ENCODE data around the gene ZNRD2. TPM values are rescaled to one million over a fixed set of nuclear protein-coding genes. Genes with fewer than 3 reads are reported as not detected.

The ZNRD2 gene
- total RNA-seq, 1 experiment from 2014 or later: 61.2 TPM

DNA sequence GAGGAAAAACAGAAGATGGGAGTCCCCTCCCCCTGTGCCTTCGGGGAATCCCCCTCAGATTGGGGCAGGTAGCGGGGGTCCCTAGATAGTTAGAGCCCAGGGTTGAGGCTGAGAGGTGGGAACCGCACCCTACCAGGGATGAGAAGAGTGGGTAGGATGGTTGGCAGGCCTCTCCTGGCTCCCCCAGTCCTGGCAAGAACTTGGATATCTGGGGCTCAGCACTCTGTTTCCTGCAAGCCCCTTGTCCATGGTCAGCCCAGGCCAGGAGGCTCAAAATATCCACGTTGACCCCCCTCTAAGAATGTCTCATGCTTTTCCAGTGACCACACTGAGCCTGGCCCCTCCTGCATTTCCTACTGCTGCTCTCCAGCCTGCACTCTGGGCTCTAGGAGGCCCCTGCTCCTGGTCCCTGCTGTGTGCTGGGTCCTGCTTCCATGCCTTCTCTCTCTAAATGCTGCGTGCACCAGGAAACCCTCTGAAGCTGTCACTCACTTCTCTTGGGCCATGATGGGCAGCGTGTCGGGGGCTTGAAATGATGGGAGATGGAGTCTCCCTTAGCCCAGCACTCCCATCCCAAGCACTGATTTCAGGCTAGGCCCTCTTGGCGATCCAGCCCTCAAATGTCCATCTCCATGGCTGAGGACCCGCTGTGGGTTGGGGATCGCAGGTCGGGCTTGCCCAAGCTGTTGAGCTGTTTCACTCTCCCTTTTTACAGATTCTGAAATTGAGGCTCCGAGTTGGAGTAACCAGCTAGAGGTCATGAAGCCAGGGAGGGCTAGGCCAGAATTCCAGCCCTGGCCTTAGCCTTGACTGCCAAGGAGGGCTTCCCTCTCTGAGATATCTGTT, 41.7 kb downstream of the ZNRD2 start:
- H3K36me3 ChIP-seq (ENCODE audit: control insufficient read depth, insufficient read depth, low read length): no peaks in the 10 kb centered on the region; the same call in 1 of the 2 replicates
- in situ Hi-C loops (cut with HindIII; ENCODE audit: low pct_unique_long_range_greater_than_20kb, low sequenced_read_pairs): no loop called here
- H3K9me3 ChIP-seq (ENCODE audit: control insufficient read depth, insufficient read depth, low read depth, low read length): no peaks in the 10 kb centered on the region
- ChIA-PET CTCF (no interaction called here), POLR2A (interaction anchor here (0.6 kb wide), 1 partner anchor 106 kb away, joined by 5 read pairs; no protein-coding TSS in a partner anchor)
- ATAC-seq: no peak
- DNase-seq (ENCODE audit: low read depth, low spot score): no peak
- peaks cover 38% of the 10 kb centered on the region for H3K4me1 ChIP-seq (ENCODE audit: control insufficient read depth, insufficient read depth, low read length)
- peak overlapping the region; percentile 92 for H3K27ac ChIP-seq (ENCODE audit: low read length)
- no TSS peak for BruUV-seq (replicated peaks)
- H3K27me3 ChIP-seq (ENCODE audit: control insufficient read depth, insufficient read depth, low read length): no peaks in the 10 kb centered on the region
- peak overlapping the region; percentile 60 to 95 for H3K4me3 ChIP-seq (ENCODE audit: low read depth in 2 of 2, low read length in 2 of 2)
- no peak for TF ChIP-seq SIN3A (IDR thresholded peaks at IDR 0.05; ENCODE audit: borderline replicate concordance, insufficient read depth, low read depth, low read length)
- intact Hi-C loops (cut with micrococcal nuclease; ENCODE audit: unreplicated experiment): no loop called here

DNA sequence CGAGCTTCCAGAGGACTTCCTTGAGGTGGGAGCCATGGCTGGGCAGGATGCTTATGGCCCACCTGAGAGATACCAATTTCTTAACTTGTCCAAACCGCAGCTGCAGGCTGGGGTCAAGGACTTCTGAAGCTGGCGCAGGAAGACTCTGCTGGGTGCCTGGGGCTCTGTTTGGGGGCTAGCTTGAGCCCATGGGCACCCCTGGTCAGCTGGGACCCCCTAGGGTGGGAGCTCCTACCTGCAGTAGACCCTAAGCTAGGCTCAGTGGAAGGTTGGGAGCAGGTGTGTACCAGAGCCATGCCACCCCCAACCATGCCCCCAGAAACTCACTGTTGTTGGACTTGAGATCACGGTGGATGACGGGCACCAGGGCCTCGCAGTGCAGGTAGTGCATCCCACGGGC, 42.4 kb downstream of the ZNRD2 start:
- BruUV-seq (replicated peaks): no TSS peak
- H3K4me1 ChIP-seq (ENCODE audit: control insufficient read depth, insufficient read depth, low read length): peaks cover 44% of the 10 kb centered on the region
- no peaks in the 10 kb centered on the region for H3K9me3 ChIP-seq (ENCODE audit: control insufficient read depth, insufficient read depth, low read depth, low read length)
- intact Hi-C loops (cut with micrococcal nuclease; ENCODE audit: unreplicated experiment): no loop called here
- DNase-seq (ENCODE audit: low read depth, low spot score) (no peak), ATAC-seq (no peak)
- POLR2A ChIA-PET: interaction anchor here (1.0 kb wide), 1 partner anchor 25 kb away, joined by 3 read pairs; the partner anchor contains the start of gene SIPA1
- in situ Hi-C loops (cut with HindIII; ENCODE audit: low pct_unique_long_range_greater_than_20kb, low sequenced_read_pairs): no loop called here
- CTCF ChIA-PET: no interaction called here
- TF ChIP-seq, protein P1, sequence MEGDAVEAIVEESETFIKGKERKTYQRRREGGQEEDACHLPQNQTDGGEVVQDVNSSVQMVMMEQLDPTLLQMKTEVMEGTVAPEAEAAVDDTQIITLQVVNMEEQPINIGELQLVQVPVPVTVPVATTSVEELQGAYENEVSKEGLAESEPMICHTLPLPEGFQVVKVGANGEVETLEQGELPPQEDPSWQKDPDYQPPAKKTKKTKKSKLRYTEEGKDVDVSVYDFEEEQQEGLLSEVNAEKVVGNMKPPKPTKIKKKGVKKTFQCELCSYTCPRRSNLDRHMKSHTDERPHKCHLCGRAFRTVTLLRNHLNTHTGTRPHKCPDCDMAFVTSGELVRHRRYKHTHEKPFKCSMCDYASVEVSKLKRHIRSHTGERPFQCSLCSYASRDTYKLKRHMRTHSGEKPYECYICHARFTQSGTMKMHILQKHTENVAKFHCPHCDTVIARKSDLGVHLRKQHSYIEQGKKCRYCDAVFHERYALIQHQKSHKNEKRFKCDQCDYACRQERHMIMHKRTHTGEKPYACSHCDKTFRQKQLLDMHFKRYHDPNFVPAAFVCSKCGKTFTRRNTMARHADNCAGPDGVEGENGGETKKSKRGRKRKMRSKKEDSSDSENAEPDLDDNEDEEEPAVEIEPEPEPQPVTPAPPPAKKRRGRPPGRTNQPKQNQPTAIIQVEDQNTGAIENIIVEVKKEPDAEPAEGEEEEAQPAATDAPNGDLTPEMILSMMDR (IDR thresholded peaks at IDR 0.05): no peak
- TF ChIP-seq TCF7L2 (IDR thresholded peaks at IDR 0.05; ENCODE audit: low read depth, low read length) (no peak), POLR2AphosphoS5 (IDR thresholded peaks at IDR 0.05; ENCODE audit: low read depth, low read length) (no peak), SIN3A (IDR thresholded peaks at IDR 0.05; ENCODE audit: borderline replicate concordance, insufficient read depth, low read depth, low read length) (no peak)
- TF ChIP-seq, protein P2, sequence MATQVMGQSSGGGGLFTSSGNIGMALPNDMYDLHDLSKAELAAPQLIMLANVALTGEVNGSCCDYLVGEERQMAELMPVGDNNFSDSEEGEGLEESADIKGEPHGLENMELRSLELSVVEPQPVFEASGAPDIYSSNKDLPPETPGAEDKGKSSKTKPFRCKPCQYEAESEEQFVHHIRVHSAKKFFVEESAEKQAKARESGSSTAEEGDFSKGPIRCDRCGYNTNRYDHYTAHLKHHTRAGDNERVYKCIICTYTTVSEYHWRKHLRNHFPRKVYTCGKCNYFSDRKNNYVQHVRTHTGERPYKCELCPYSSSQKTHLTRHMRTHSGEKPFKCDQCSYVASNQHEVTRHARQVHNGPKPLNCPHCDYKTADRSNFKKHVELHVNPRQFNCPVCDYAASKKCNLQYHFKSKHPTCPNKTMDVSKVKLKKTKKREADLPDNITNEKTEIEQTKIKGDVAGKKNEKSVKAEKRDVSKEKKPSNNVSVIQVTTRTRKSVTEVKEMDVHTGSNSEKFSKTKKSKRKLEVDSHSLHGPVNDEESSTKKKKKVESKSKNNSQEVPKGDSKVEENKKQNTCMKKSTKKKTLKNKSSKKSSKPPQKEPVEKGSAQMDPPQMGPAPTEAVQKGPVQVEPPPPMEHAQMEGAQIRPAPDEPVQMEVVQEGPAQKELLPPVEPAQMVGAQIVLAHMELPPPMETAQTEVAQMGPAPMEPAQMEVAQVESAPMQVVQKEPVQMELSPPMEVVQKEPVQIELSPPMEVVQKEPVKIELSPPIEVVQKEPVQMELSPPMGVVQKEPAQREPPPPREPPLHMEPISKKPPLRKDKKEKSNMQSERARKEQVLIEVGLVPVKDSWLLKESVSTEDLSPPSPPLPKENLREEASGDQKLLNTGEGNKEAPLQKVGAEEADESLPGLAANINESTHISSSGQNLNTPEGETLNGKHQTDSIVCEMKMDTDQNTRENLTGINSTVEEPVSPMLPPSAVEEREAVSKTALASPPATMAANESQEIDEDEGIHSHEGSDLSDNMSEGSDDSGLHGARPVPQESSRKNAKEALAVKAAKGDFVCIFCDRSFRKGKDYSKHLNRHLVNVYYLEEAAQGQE (IDR thresholded peaks at IDR 0.05; ENCODE audit: insufficient read depth in 1 of 2, low read depth in 2 of 2, low read length in 1 of 2): no peak
- H3K27ac ChIP-seq (ENCODE audit: low read length): peak overlapping the region; percentile 92
- H3K36me3 ChIP-seq (ENCODE audit: control insufficient read depth, insufficient read depth, low read length): peaks cover 4% of the 10 kb centered on the region
- peak overlapping the region; percentile 60 to 95 for H3K4me3 ChIP-seq (ENCODE audit: low read depth in 2 of 2, low read length in 2 of 2)
- no peaks in the 10 kb centered on the region for H3K27me3 ChIP-seq (ENCODE audit: control insufficient read depth, insufficient read depth, low read length)
